HG03280 (cell line): ENCODE measurements around the gene SPON2.

Experiments used
- ATAC-seq: cut with Tn5 transposase; IDR thresholded peaks from one replicate; pipeline ENCODE4 v1.9.1; 2021; ENCODE audit warnings: mild to moderate bottlenecking, moderate library complexity; ENCODE audit not compliant: unreplicated experiment

Gene SPON2

DNA sequence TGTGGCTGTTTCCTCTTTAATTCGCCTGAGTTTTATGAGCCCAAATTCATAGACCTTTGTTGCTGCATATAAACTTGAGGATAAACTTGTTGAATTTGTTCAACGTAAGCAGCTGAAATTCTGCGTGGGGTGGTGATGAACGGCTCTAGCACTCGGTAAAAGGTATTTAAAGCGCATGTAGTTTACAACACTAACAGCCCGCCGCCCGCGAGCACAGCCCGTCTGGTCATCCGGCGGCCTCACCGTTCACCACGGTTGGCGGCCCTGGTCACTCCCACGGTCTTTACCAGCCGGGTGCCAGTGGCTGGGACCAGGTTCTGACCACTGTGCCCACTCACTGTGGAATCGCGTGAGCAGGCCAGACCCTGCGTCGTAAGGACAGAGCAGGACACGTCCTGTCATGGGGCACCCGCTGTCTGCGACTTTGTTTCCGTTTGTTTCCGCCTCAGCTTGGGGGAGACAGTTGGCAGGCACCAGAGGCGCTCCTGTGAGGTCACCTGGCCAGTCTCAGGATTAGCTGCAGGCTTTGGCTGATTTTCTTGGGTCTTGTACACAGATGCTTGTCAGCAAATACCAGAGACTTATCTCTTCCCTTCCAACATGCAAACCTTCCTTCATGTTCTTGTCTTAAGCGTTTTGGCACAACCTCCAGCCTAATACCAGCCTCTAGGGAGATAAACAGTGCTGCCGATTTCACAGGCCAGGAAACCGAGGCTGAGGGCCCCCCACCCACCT, 36.8 kb upstream of the SPON2 start:
- no peak for ATAC-seq

DNA sequence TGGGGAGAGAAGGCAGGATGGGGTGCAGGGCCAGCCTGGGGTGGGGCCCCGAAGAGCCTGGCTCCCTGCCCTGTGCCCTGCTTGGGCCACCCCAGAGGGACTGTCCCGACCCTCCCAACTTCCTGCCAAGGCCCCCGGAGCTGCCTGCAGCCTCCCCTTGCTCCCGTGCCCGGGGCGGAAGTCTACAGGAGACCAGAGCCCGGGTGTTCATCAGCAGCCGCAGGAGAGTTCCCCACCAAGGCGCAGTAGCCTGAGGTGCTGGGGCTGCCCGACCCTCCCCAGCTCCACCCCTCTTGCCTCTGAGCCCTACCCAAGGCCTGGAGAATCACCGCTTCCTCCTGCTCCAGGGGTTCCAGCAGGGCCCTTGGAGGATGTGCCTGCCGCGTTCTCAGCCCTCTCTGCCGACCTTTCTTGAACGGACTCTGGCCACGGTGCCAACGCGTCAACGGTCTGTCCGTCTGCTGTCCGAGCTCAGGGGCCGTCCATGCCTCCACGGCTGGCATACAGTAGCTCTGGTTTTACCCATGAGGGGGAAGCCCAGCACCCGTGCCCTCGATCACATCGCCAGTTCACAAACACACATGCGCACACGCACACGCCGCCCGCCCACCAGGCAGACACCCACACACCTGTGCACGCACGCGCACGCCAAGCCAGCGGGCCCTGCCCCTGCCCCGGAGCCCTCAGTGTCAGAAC, 36.0 kb upstream of the SPON2 start:
- ATAC-seq: no peak

DNA sequence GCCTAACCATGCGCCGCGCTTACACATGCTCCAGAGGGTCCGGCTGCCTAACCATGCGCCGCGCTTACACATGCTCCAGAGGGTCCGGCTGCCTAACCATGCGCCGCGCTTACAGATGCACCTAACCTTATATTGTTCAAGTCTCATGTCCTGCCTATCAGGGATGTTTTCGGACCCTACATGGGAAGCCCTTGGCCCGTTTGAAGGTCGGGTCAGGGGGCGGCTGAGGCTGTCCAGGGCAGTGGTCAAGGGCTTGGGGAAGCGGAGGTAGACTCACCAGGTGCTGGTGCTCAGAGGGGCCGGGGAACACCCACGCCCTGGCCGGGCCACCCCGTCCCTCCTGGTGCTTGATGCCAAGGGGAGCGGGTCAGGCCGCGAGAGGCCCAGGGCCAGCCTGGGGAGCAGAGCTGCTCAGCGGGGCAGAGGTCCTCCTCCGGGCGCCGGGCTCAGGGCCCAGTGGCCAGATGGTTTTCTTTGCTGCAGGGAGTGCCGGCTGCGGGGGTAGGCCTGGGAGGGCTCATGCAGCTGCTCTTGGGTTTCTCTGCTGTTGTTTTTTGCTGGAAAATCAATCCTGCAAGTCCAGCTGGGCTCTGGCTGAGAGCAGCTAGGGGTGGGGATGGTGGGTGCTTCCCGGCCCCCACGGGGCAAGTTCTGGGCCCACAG, 35.4 kb upstream of the SPON2 start:
- no peak for ATAC-seq

DNA sequence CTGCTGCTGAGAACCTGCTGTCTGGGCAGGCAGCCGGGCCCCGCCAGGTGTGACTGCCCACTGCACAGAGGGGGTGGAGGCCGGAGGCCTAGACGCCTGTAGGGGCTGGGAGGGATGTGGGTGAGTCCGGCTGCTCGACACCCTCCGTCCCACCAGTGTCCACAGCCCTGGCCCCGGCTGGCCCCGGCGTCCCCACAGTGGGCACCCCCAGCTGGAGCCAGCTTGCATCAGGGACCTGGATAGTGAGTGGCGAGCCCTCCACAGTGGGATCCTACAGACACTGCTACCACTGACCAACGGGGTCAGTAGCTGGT, 34.7 kb upstream of the SPON2 start:
- no peak for ATAC-seq

DNA sequence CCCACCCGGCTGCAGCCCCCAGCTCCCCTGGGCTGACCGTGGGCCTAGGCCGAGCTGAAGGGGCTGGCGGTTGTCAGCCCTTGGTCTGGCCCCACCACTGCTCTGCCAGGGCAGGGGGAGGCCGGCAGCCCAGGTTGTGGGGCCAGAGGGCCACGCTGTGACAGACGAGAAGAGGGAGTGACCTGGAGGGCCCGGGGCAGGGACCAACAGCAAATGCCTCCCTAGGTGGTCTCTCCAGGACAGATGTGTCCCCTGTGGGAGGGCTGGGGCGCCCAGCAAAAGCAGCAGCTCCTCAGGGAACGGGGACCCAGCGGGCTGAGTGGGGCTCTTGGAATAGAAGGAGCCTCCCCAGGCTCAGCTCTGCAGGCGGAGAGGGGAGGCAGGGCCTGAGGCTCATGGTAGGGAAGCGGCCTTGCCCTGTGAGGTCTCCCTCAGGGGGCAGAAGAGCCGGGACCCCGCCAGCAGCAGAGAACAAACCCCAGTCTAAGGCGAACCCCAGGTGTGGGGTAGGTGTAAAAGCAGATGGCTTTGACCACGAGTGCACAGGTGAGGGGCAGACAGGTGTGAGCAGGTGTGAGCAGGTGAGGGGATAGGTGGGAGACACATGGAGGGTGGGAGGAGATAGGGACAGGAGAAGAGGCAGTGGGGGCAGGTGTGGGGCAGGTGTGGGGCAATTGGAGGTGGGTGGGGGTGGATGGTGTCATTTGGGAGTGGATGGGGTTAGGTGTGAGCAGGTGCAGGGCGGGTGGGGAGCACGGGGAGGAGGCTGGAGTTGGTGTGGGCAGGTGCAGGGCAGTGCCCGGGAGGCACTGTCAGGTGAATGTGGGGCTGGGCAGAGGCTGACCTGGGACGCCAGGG, 34.1 kb upstream of the SPON2 start:
- ATAC-seq: no peak

DNA sequence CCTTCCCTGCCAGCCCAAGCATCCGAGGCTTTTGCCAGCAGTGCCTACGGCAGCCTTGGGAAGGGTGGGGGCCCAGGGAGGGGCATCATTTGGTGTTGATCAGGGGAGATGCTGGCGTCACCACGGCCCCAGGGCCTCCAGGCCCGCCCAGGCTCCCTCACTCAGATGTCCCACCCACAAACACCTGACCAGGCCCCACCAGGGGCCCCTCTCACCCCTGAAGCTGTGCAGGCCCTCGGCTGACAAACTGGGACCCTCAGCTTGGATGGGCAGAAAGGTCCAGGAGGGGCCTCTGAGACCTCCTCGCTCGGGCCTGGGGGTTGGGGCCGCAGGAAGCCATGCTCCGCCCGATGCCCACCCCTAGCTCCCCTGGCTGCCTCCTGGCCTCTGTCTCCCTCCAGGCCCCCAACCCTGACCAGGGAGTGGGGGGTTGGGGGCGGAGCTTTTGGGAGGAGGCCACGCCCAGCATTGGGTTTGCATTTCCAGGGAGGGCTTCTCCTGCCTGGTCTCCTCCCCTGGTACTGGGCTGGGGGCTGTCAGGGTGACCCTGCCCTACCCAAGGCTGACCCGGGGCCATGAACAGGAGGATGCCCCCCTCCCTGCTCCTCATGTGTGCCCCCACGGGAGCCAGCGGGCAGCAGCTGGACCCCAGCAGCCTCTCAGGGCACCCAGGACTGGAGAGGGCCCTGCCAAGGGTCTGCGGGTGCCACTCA, 33.4 kb upstream of the SPON2 start:
- ATAC-seq: no peak

DNA sequence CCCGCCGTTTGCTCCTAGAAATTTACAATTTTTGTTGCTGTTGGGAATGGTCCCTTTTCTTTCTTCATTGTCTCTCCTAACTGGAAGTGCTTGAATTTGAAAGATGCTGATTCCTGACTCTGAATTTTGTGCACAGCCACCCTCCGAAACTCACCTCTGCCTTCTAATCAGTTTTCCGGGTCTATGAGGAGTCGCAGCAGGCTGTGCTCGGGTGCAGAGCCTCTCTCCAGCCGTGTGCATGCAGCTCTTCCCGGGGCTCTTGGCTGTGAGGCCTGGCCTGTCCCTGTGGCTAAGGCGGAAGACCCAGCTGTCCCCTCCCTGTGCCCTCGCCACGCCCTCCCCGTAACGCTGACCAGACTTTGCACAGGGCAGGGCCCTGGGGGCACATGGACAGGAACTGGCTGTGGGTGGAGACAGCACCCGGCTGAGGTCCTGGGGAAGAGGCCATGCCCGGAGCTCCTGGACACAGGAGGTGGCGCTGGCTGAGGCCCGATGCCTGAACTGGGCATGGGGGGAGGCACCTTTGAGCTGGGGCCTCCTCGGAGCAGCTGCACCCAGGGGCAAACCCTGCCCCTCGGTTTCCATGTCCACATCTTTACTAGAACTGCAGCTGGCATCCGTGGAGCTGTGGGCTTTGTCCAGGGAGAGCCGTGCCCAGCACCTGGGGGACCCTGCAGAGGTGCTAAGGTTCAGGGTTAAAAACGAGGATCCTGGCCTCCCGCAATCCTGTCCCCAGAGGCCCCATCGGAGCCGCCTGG, 32.6 kb upstream of the SPON2 start:
- ATAC-seq: no peak

DNA sequence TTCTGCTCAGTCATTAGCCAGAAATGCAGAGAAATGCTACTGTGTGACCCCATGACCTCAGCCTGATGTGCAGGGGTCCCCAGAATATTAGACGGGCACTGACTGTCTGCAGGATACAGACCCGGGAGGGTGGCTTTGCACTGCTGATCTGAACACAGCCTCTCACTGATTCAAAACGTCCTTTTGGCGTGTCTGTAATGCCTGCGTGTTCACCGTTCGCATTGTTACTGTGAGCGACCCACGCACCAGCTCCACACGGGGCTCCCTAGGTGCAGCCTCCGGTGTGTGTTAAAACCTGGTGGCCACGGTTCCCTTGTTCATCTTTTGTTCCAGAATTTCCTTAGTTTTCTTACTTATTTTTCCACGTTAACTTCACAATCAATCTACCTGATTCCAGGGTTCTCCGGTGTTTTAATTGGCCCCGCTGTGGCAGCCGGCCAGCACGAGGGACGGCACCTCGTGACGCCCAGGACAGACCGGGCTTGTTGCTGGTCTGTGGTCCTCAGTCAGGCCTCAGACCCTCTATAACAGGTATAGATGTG, 32.0 kb upstream of the SPON2 start:
- no peak for ATAC-seq

DNA sequence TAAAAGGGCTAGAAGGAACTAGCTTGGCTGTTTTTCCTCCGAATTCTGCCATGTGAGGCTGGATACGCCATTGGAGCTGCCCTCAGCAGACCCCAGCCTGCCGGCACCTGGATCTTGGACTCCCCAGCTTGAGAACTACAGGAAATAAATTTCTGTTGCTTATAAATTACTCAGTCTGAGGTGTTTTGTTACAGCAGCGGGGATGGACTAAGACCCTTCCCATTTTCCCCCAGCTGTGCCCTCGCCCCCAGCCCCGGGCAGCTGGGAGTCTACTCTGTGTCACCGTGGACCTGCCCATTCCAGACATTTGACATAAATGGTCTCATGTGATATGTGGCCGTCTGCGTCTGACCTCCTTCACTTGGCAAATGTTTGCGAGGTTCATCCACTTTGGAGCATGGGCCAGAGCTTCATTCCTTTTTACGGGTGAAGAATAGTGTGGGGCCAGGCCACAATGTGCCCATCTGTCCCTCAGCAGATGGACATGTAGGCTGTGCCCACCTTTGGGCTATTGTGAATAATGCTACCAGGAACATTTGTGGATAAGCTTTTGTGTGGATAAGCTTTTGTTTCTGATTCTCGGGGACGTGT, 30.7 kb upstream of the SPON2 start:
- no peak for ATAC-seq

DNA sequence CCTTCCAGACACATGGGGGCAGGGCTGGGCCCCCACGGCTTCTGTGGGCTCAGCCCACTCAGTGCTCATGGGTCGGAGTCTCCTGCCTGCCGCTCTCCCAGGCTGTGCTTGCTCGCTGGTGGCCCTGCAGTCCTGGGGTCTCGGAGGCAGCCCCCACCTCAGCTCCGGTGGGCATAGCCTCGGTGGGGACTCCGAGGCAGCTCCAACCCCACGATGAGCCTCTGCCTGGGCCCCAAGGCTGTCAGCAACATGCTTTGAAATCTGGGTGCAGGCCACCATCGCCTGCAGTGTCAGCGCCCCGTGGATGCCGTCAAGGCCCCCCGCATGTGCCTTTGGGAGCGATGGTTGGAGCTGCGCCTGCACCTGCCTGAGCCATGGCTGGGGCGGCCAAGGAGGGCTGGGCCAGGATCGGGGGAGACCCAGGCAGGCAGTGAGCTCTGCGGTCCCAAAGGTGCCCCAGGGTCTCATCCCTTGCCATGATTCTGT, 30.2 kb upstream of the SPON2 start:
- ATAC-seq: no peak

DNA sequence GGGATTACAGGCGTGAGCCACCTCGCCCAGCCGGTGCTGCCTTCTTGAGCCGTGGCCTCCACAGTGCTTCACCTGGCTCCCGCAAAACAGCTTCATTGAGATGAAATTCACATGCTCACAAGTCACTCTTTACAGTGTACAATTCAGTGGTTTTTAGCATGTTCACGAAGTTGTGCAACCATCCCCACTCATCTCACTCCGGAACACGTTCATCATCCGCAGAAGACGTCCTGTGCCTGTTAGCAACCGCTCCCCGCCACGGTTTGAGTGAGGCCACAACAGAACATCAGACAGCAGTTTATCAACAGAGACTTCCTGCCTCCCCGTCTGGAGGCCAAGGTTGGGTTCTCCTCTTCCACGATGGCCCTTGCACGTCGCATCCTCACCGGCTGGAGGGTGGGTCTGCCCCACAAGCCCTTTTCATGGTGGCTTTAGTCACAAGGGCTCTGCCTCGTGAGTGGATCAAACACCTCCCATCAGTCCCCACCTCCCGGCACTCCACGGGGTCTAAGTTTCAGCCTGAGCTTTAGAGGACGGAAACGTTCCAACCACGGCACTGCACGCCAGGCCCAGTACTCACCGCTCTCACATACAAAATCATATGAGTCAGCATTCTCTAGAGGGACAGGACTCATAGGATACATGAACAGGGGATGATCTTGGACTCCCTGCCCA, 29.6 kb upstream of the SPON2 start:
- ATAC-seq: no peak

DNA sequence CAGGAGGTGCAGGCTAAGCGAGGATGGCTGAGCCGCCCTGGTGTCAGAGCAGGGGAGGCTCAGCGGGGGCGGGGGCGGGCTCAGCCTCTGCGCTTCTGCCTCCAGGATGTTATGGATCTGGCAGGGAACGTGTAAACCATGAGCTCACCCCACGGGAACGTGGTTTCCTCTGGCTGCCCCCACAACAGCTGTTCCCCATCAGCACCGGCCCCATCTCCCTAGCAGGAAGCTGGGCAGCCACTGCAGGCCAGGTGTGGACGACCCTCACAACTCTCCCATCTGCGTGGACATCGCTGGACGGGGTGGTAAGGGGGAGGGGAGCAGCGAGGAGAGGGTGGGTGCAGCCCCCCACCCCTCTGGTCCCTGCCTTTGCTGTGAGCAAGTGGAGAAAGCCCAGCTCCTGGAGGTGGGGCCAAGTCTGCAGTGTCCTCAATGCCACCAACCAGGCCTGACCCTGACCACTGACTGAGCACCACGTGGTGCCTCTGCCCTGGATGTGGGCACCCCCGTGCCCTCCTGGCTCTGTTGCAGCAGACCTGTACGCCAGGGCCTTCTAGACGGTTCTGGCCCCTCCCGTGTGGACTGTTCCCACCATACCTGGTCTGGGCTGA, 28.1 kb upstream of the SPON2 start:
- no peak for ATAC-seq

DNA sequence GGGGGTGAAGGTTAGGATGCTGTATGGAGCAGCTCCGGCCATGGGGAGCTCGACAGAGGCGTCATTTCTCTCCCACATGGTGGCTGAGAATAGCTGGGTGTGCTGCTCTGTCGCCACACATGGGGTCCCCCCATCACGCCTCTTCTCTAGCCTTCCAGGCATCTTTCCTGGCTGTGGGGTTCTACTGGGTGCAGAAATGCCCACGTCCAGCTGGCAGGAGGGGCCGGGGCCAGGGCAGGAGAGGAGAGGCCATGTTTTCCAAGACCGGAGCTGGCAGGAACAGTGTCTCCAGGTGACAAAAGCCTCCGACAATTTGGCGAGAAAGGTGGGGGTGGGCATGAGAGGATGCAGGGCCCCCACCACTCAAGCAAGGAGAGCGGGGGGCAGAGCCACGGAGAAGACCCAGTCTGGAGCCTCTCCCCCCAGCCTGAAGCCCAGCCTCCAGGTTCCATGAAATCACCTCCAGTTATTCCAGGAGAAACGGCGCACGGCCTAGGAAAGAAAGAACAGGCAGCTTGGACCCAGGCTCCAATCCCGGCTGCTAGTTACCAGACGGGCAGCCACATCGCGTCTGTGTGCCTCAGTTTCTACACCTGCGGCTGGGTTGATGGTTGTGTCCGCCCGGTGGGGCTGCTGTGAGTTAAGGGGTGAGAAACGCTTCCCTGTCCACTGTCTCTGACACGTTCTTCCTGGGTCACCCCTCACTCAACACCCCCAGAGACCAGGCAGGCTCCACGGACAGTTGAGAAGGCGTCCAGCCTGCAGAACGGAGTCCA, 27.4 kb upstream of the SPON2 start:
- no peak for ATAC-seq

DNA sequence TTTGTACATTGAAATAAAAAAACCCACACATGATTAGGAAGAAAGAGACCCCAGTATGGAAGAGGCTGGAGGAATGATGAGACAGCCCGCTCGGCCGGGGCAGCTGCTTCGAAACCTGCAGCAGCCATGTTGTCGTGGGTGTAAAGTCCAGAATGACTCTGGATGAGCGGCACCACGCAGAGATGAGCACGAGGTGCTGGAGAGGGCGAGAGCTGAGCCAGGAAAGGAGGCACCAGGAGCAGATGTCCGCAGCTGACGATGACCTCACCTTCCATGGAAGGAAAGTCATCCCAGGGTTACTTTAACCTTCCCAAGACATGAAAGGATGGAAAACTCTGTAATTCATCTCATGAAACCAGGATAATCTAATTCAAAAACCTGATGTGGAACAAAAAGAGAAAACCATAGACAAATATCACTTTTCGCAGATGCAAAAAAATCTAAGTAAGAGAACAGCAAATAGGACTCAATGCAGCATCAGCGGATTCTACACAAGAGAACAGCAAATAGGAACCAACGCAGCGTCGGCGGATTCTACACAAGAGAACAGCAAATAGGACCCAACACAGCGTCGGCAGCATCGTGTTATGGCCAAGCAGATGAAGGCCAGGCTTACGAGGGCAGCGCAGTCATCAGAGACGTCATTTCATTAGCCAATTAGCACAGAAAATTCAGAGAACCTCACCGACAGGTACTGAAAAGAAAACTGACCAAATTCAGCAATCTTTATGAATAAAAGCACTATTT, 25.9 kb upstream of the SPON2 start:
- ATAC-seq: no peak

DNA sequence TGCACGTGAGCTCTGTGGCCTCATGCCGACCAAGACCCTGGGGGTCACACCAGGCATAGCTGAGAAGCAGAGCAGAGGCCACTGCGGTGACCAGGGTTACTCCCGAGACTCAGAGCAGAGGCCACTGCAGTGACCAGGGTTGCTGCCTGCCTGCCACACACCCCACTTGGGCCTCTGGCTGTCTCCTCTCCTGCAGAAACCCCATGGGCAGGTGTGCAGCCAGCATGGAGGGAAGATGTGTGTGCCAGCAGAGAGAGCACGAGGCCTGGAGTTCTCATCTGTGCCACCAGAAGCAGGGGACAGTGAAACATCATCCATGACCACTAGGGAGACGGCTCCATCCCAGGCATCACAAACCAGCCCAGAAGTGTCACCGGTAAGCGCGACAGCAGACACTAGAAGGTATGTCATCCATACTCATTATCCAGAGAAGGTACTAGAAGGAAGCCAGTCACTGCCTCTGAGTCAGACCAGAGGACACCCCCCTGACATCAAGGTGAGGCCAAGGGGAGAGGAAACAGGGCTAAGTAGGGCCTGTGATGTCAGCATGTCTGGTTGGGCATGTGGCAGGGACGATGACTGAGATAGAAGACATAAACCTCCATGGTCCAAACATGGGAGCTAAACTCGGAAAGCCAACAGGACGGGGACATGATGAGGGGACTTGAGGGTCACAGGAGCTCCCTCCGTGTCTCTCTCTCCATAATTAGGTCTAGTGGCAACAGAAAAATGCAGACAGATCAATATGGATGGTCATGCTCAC, 24.2 kb upstream of the SPON2 start:
- ATAC-seq: no peak

DNA sequence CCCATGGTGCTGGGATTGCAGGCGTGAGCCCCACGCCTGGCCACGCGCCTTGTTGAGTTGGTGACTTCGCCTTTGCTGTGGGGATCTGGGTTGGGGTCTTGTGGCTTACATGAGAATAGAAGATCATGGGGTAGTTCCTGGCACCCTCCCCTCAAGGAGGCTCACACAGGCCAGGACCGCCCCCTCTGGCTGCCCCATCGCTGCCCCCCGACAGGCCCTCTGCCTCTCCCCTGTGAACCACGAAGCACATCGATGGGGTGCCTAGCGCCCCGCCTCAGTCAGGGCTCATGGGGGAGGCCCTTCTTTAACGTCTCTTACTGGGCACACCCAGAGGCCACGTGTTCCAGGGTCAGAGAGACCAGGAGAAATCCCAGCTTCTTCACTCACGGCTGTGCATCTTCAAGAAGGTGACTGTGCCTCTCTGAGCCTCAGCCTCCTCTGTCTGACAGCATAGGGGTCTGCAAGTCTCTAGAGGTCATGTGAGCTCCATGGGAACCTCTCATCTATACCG, 23.6 kb upstream of the SPON2 start:
- no peak for ATAC-seq
